OCI-LY1 (cell line): ENCODE data around the gene PAX2.

Experiments
- H2AFZ ChIP-seq: fragments of 200-600 bp; sonication (generic), shearing (Covaris generic); 2 replicates; pipeline ENCODE4 v1.6.0; 2014; ENCODE audit warnings: antibody characterized with exemption, mild to moderate bottlenecking, low read length
- H3F3A ChIP-seq: fragments of 200-600 bp; sonication (generic), shearing (Covaris generic); 2 replicates; pipeline ENCODE4 v1.6.0; 2014; ENCODE audit warnings: mild to moderate bottlenecking, antibody characterized with exemption, low read length, moderate library complexity; ENCODE audit not compliant: insufficient read depth
- H3K27ac ChIP-seq: fragments of 200-600 bp; sonication (generic); 2 replicates; pipeline ENCODE4 v1.5.1; 2014; ENCODE audit warnings: low read length, mixed run types, mild to moderate bottlenecking, low read depth; ENCODE audit not compliant: poor library complexity, severe bottlenecking
- H3K27me3 ChIP-seq: fragments of 200-600 bp; sonication (generic); 2 replicates; pipeline ENCODE4 v1.6.0; 2014; ENCODE audit warnings: antibody characterized with exemption, mild to moderate bottlenecking, low read length, moderate library complexity; ENCODE audit not compliant: insufficient read depth
- H3K36me3 ChIP-seq: fragments of 200-600 bp; sonication (generic); 2 replicates; pipeline ENCODE4 v1.6.1; 2014; ENCODE audit warnings: mild to moderate bottlenecking, antibody characterized with exemption, low read length, moderate library complexity, mixed read lengths; ENCODE audit not compliant: insufficient read depth
- H3K4me1 ChIP-seq: fragments of 200-600 bp; sonication (generic); 2 replicates; pipeline ENCODE4 v1.5.1; 2014; ENCODE audit warnings: mild to moderate bottlenecking, low read length, moderate library complexity; ENCODE audit not compliant: insufficient read depth, severe bottlenecking
- H3K4me2 ChIP-seq: fragments of 200-600 bp; sonication (generic), shearing (Covaris generic); 2 replicates; pipeline ENCODE4 v1.6.1; 2014; ENCODE audit warnings: low read length
- H3K4me3 ChIP-seq: fragments of 200-600 bp; sonication (generic); 2 replicates; pipeline ENCODE4 v1.5.1; 2014; ENCODE audit warnings: low read length, low read depth, mild to moderate bottlenecking, mixed read lengths; ENCODE audit not compliant: poor library complexity, severe bottlenecking
- H3K79me2 ChIP-seq: fragments of 200-600 bp; shearing (Covaris generic); 2 replicates; pipeline ENCODE4 v1.6.1; 2016; ENCODE audit warnings: mixed run types, low read length, mixed read lengths; ENCODE audit not compliant: insufficient read depth
- H3K9ac ChIP-seq: fragments of 200-600 bp; sonication (generic), shearing (Covaris generic); 2 replicates; pipeline ENCODE4 v1.6.1; 2014; ENCODE audit warnings: mild to moderate bottlenecking, low read length, mixed read lengths
- H3K9me2 ChIP-seq: fragments of 200-600 bp; sonication (generic), shearing (Covaris generic); 2 replicates; pipeline ENCODE4 v1.6.1; 2014; ENCODE audit warnings: low read depth, mild to moderate bottlenecking, low read length, mixed read lengths
- H3K9me3 ChIP-seq: fragments of 200-600 bp; shearing (Covaris generic); 2 replicates; pipeline ENCODE4 v1.6.1; 2014; ENCODE audit warnings: low read length, mixed read lengths
- H4K20me1 ChIP-seq: fragments of 200-600 bp; sonication (generic), shearing (Covaris generic); 2 replicates; pipeline ENCODE4 v1.6.0; 2016; ENCODE audit warnings: mild to moderate bottlenecking, low read length; ENCODE audit not compliant: insufficient read depth
- EZH2 ChIP-seq: fragments of 200-600 bp; sonication (generic), shearing (Covaris generic); IDR thresholded peaks from 2 replicates; pipeline ENCODE4 v1.8.0; 2017; ENCODE audit warnings: borderline replicate concordance, mixed run types, mild to moderate bottlenecking, antibody characterized with exemption, low read length, moderate library complexity, mixed read lengths
- TF ChIP-seq, protein P1 (sequence below): fragments of 200-600 bp; sonication (generic), shearing (Covaris generic); IDR thresholded peaks from 2 replicates; pipeline ENCODE4 v1.5.1; 2017; ENCODE audit warnings: mild to moderate bottlenecking, antibody characterized with exemption, low read length, moderate library complexity, mixed read lengths

Gene PAX2

DNA sequence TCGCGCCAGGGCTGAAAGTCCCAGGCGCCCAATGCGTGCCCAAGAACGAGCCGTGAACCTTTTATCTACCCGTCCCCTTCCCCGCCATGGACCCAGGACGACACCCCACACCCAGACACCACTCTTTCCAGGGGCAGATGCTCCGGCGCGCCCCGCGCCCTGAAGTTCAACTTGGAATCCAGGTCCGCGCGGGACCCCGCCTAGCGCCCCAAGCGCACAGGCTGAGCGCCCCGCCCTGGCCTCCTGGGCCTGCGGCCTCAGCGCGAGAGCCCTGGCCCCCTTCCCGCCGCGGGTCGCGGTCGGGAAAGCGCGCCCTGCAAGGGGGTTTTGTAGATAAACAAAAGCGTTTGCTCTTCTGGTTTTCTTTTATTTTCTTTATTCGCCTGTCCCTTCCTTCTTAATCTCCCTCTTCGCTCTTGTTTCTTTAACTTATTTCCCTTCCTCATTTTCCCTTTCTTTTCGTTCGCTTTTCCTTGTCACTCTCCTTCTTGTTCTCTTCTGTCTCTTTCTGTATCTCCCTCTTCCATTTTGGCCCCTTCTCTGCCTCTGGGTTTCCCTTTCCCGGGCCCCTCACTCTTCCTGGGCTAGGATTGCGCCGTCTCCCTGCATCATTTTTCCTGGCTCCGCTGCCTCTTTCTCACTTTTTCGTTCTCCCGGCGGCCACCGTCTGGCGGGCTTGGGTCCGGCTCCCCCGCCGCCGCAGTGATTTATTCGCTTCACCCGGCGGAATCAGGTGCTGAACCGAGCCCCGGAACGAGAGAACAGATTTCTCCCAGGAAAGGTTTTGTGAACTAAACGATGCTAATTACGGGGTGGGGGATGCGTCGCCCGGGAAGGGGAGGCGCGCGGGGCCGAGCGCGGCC, 15.3 kb upstream of the PAX2 start:
- Histone ChIP-seq H4K20me1 (no peaks in the 10 kb centered on the region), H3K36me3 (no peaks in the 10 kb centered on the region), H3K27me3 (no peaks in the 10 kb centered on the region), H2AFZ (no peak overlapping the region), H3K4me2 (no peak overlapping the region), H3K4me1 (peaks cover 6% of the 10 kb centered on the region), H3K4me3 (no peak overlapping the region), H3K79me2 (no peaks in the 10 kb centered on the region), H3K9ac (no peak overlapping the region), H3K27ac (no peak overlapping the region), H3K9me3 (no peaks in the 10 kb centered on the region), H3F3A (no peaks in the 10 kb centered on the region), H3K9me2 (no peaks in the 10 kb centered on the region)
- TF ChIP-seq EZH2 = no peak
- TF ChIP-seq, protein P1, sequence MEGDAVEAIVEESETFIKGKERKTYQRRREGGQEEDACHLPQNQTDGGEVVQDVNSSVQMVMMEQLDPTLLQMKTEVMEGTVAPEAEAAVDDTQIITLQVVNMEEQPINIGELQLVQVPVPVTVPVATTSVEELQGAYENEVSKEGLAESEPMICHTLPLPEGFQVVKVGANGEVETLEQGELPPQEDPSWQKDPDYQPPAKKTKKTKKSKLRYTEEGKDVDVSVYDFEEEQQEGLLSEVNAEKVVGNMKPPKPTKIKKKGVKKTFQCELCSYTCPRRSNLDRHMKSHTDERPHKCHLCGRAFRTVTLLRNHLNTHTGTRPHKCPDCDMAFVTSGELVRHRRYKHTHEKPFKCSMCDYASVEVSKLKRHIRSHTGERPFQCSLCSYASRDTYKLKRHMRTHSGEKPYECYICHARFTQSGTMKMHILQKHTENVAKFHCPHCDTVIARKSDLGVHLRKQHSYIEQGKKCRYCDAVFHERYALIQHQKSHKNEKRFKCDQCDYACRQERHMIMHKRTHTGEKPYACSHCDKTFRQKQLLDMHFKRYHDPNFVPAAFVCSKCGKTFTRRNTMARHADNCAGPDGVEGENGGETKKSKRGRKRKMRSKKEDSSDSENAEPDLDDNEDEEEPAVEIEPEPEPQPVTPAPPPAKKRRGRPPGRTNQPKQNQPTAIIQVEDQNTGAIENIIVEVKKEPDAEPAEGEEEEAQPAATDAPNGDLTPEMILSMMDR = no peak

DNA sequence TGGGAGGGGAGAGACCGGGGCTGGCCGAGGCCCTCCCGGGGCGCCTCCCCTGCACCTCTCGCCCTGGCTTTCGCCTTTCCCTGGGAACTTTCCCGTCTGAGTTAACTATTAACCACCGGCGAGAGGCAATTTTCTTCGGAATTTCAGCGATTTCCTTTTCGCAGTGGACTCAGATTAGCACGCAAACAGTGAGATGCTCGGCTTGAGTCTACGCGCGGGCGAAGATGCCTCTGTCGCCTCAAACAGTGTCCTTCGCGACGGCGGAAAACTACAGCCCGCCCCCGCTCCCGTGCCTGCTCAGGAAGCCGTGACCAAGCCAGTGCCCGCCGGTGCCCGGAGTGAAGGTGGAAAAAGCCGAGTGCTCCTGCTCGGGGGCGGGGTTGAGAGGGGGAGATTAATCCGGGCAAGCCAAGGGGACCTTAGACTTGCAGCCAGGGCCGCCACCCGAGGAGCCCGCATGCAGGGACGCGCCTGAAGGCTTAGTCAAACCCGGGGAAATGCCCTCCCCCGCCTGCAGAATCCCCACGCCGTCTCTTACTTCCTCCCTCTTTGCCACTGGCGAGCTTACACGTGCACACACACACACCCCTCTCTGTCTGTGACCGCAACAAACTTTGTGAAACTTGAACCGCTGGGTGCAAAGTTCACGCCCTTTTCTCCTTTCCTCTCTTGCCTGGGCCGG, 14.5 kb upstream of the PAX2 start:
- Histone ChIP-seq H4K20me1 (no peaks in the 10 kb centered on the region), H2AFZ (no peak overlapping the region), H3K9me2 (no peaks in the 10 kb centered on the region), H3K4me3 (no peak overlapping the region), H3K4me1 (peaks cover 6% of the 10 kb centered on the region), H3K4me2 (no peak overlapping the region), H3F3A (no peaks in the 10 kb centered on the region), H3K27ac (no peak overlapping the region), H3K27me3 (no peaks in the 10 kb centered on the region), H3K79me2 (no peaks in the 10 kb centered on the region), H3K9me3 (no peaks in the 10 kb centered on the region), H3K36me3 (no peaks in the 10 kb centered on the region), H3K9ac (no peak overlapping the region)
- TF ChIP-seq, protein P1 = no peak
- no peak for TF ChIP-seq EZH2

DNA sequence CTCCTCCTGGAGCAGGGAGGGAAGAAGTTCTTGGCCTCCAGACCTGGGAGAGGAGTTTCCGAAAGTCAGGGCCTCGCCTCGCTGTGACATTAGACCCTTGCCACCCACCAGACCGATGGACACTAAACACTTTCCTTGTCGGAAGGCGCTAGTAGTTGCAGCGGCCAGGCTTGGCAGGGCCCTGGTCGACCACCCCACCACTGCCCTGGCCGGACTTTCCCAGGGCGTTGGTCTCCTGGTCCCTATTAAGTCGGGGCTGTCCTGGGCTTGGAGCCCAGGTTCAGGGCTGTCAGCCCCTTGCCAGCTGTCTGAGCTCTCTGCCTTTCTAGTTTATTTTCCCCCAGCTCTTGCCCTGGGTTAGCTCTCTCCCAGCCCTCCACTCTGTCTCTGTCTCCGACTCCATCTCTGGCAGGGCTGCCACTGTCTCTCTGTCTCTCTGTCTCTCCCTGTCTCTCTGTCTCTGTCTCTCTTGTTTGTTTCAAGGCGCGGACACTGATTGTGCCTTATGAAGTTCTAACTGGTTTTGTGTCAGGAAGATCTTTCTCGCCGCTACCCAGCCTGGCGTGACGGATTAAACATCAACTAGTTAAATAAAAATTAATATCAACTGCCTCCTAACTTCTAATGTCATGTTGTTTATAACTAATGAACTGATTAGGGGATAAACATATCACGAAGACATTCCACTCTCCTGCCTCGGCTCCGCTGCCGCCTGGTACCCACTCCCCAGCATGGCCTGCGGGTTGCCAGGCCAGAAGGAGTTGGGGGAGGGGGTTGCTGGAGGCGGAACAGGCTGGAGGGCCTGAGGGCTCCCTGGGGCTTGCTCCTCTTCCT, 13.8 kb upstream of the PAX2 start:
- Histone ChIP-seq H3K4me3 (no peak overlapping the region), H3K79me2 (no peaks in the 10 kb centered on the region), H3K9ac (no peak overlapping the region), H3K27me3 (no peaks in the 10 kb centered on the region), H4K20me1 (no peaks in the 10 kb centered on the region), H3K36me3 (no peaks in the 10 kb centered on the region), H3K4me1 (peaks cover 6% of the 10 kb centered on the region), H3K9me2 (no peaks in the 10 kb centered on the region), H2AFZ (no peak overlapping the region), H3K4me2 (no peak overlapping the region), H3K27ac (no peak overlapping the region), H3K9me3 (no peaks in the 10 kb centered on the region), H3F3A (no peaks in the 10 kb centered on the region)
- TF ChIP-seq, protein P1 = no peak
- no peak for TF ChIP-seq EZH2
